Activated CD4-positive, alpha-beta T cell treated with anti-CD3 and anti-CD28 coated beads, Interleukin-2, amount 50 U/mL, for 48 hours (primary cell): Measurements from ENCODE around the gene ANK3.

Experiments
- DNase-seq, 2 experiments: peaks; one replicate each; pipeline ENCODE4 v3.0.0-alpha.2; 2020

ANK3 gene

DNA sequence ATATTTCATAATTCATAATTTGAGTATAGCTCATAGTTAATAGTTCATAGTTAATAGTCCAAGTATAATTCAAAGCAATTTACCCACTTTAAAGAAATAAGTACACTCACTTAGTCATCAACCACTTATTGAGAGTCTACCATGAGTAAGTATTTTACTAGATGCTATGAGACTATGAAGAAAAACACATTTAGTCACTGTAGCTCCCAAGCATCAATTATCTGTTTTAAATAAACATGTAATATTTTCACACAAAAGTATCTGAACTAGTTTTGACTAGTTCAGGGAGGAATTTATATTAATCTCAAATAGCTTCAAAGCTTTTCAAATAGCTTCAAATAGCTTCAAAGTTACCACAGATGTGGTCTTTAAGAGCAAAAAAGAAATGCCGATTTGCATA lies 119.2 kb downstream of the ANK3 start:
- DNase-seq = no peak

DNA sequence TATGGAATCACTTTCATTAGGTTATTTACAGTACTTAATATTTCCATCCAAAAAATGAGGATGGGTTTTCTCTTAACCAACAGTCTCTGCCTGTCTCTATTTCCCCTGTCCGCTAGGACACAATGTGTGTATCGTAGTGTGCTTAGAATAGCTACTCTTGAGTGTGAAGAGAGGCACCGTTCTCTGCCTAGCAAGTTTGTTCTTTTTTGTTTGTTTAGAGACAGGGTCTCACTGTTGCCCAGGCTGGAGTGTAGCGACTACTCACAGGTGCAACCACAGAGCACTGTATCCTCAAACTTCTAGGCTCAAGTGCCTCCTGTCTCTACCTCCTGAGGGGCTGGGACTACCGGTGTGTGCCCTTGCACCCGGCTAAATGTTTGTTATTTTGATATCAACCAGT lies 121.9 kb downstream of the ANK3 start:
- DNase-seq = no peak

- DNase-seq = no peak
Observed at GRCh38 chr10:60266513-60266912, 123.2 kb downstream of the ANK3 start.

DNA sequence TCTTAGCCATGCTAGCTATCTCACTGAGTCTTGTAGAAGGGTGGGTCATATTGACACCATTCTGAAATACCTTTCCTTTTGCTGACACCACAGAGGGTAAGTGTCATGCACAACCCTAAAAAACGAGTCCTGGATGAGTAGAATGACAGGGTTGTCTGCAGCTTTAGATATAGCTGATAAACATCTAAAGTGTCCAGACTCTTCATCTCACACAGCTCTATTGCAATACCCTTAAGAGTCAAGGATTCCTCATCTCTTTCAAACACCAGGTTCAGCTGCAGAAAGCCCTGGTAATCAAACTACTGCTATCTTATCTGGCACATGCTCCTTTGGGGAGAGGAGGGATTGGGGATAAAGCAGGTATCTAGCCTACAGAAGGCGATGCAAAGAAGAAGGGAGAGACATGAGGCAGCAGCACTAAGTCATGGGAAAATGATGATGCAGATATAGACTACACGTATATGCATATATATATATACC lies 127.0 kb downstream of the ANK3 start:
- DNase-seq = no peak

GRCh38 chr10:60260321-60260720 lies 129.4 kb downstream of the ANK3 start:
- no peak for DNase-seq

DNA sequence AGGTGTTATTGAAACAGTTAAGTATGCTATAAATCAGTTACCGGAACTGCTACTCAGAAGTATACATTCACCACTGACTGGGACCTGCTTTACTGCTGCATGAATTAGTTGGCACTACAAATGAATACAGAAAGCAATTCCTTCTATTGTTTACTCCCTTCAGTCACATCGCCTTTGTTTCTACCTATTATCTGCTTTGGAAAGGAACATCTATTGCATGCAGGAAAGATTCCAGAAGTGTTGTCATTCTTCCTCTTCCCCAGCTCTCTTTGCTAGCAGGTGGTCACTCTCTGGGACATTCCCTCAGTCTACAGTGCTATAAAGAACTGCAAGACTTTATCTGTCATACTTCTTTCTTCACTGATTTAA lies 131.3 kb downstream of the ANK3 start:
- no peak for DNase-seq

DNA sequence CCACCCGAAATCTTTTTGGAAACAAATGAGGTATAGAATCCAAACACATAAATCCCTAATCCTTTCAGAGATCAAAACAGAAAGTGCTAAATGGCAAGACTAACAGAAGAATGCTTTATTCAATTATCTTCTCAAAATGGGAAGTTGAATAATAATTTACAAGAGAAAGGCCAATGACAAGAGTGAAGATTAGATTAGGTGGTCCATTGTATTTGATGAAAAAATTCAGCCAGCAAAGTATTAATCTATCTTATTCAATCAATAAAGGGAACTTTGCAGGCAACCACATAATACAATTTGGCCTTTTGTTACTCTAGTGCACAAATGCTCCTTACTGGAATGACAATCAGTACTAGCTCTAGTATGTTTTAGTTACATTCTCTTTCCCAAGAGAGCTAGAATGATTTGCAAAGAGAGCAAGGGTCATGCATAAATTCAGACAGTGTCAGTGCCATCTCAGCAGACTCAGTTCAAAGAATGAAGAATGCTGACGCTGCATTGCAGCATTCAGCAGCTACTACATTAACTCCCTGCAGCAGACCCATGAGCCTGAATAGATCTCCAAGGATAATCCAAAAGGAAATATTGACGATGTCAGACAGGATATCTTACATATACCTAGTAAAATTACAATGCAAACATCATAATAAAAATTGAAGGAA lies 131.8 kb downstream of the ANK3 start:
- no peak for DNase-seq

DNA sequence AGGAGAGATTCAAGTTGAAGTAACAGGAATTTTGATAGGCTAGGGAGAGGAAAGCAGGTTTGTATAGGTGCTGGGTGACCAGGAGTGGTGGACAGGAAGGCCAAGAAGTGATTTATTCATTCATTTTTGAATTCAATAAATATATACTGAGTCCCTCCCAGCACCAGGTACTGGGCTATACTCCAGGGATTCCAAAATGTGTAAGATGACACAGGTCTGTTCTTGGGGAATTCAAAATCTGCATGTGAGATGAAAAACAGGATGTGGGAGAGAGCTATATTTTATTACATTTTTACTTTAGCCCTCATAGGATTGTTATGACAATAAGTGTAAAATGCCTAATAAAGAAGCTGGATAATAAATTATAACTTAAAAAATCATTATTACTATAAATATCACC lies 134.9 kb downstream of the ANK3 start:
- no peak for DNase-seq

GRCh38 chr10:60253484-60253883 lies 136.2 kb downstream of the ANK3 start:
- DNase-seq = no peak

DNA sequence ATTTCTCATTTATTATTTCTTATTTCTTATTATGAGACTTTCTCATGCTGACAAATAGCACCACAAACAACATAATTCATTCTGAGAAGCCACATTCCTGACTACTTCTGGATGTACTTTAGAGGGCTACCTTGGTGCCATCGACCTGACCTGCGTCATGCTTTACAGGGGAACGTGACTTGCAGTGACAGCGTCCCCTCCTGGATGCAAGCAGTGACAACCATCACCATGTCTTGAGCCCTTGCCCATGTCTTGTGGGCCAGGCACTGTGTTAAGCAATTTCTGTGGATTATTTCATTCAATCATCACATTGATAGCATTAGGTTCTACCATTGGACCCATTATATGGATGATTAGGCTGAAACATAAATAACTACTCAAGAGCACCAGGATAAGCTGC lies 137.0 kb downstream of the ANK3 start:
- no peak for DNase-seq

DNA sequence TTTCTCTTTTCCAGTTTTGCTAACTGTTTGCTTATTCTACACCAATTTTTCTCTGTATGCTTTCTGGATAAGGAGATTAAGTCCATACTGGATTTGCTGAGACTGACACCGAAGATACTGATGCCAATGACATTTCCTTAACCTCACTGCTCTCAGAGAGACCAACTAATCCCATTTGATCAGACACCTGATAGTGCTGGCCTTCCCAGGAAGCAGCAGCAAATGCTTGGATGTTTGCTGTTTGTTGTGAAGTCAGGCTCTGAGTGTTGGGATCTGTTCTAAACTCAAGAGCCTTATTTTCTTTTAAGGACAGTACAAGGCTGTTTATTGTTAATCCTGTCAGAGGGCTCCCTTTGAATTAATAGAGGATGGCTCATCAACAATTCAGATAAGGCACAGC lies 143.3 kb downstream of the ANK3 start:
- no peak for DNase-seq

DNA sequence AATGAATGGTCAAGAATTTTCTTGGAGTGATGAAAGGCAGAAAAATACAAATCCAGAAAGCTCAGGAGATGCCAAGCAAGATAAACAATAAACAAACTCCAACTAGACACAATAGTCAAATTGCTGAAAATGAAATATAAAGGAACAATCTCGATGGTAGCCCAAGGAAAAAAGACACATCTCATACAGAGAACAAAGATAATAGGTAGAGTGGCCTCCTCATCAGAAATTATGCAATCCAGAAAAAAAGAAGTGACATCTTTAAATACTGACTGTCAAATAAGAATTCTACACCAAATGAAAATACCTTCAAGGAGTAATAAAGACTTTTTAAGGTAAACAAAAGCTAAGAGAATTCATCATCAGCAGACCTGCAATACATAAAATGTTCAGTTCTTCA lies 150.4 kb downstream of the ANK3 start:
- DNase-seq = no peak

GRCh38 chr10:60238759-60239100 lies 150.9 kb downstream of the ANK3 start:
- DNase-seq = no peak

DNA sequence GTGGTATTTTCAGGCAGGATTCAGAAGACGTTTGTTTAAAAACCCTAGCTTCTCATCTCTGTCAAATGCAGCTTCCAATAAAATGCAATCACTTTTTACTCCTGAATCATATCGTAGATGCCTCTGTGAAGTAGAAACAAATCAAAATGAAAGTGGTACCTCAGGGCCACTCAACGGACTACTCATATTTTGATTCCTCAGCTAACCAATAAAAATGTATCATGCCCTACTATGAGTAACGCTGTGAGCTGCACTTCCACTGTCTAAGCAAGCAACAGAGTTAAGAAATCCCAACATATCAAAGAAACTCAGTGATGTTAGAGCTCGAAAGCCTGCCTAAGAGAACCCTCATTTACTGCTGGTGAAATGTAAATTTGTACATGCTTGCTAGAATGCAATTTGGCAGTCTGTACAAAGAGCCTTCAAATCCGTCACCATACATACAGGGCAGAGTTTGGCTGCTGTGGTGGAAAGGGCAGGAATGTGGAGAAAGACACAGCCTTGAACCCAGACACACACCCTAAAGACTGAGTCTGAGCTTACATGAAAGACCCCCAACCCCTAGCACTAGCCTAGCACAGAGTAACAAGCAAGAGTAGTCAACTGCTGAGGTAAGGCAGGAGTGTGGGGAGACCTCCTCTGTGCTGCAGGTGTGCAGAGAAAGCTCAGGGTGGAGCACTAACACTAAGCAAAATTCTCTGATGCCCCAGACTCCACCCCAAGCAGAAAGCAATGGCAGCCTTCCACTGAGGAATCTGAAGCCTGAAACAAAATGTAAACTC lies 151.5 kb downstream of the ANK3 start:
- DNase-seq = peak in 1 of 2 experiments; percentile 21

DNA sequence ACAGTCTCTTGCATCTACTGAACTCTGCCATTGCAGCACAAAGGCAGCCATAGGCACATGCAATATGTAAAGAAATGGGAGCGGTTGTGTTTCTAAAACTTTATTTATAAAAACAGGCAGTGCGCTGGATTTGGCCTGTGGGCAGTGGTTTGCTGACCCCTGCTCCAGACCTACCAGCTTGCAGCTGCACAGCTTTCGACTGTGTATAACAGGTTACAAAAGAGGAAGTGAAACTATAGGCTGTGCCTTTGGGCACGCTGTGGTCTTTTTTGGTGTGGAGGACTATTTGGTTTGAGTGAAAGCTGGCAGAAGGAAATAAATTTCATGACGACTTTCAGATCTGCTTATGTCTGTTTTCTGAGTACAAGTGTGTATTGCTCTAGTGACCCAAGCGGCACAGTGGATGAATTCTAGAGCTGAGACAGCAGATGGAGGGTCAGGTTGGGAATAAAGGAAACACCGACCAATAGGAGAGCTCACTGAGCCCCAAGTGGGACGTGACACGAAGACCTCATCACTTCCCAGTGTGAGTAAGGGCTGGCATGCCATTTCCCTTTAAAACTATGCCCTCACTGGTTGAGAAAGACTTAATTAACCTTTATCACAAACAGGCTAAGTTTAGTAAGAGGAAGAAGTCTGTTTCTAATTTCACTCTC lies 152.7 kb downstream of the ANK3 start:
- DNase-seq = peak; percentile 13 to 20

GRCh38 chr10:60235001-60235400 lies 154.7 kb downstream of the ANK3 start:
- DNase-seq = no peak

GRCh38 chr10:60234551-60234950 lies 155.1 kb downstream of the ANK3 start:
- no peak for DNase-seq

- DNase-seq = no peak
Observed at GRCh38 chr10:60230892-60231291, 158.8 kb downstream of the ANK3 start.

DNA sequence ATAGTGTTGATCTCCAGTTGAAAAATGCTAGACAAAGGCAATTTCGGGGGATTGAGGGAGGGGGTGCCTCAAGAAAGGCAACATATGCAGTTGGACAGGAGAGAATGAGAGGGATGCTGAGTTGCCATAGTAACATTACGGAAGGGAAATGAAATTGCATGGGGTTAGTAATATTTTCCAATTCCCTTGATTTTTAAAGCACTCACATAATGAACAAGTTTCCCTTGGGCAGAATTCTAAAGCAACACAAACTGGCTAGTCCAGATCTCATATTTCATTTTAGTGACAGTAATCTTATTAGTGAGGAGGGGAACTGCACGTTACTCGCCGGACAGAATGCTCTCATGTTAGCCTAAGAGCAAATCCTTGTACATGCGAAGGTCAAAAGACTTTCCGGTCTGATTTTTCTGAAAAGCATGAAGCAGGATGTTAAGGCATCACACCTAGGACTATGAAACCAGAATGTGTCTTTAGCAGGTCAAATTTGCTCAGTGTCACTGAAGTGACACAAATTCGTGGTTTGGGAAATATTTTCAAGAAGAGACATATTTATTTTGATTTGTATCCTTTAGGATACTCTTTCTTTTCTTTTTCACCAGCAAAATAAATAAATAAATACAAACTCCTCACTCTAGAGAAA lies 165.5 kb downstream of the ANK3 start:
- DNase-seq = no peak

DNA sequence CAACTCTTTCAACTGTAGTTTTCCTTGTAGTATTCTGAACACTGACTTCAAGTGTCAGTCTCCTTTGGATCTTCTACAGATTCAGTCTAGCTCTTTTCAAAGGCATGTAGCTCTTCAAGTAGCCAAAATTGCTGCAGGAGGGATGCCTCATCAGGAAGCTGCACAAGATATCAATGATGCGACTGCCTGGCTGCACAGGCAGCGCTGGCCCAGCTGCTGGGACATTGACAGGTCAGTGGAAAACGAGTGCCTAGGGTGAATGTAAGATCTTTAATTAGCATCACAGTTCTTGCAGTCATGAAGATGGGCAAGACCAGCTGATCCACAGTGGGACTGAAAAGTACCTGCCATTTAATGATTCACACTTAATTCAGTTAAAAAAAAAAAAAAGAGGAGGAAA lies 167.6 kb downstream of the ANK3 start:
- DNase-seq = no peak

- no peak for DNase-seq
Observed at GRCh38 chr10:60212195-60212594, 177.5 kb downstream of the ANK3 start.

GRCh38 chr10:60209874-60210570 lies 179.7 kb downstream of the ANK3 start:
- DNase-seq = no peak

GRCh38 chr10:60208676-60209269 lies 180.9 kb downstream of the ANK3 start:
- DNase-seq = no peak
